Activated naive CD8-positive, alpha-beta T cell treated with anti-CD3 and anti-CD28 coated beads for 36 hours (primary cell): Measurements from ENCODE around the gene KLHL22. TPM values are rescaled to one million over a fixed set of nuclear protein-coding genes. Genes with fewer than 3 reads are reported as not detected.

Source experiments
- DNase-seq: peaks from one replicate; pipeline ENCODE4 v3.0.0; 2021
- H3K27ac Mint-ChIP-seq: one replicate; pipeline ENCODE4 v1.8.0; 2022; ENCODE audit warnings: mild to moderate bottlenecking, moderate library complexity, mixed read lengths
- H3K27me3 Mint-ChIP-seq: one replicate; pipeline ENCODE4 v1.8.0; 2022; ENCODE audit warnings: mild to moderate bottlenecking, mixed read lengths
- H3K36me3 Mint-ChIP-seq: one replicate; pipeline ENCODE4 v1.8.0; 2021; ENCODE audit warnings: mild to moderate bottlenecking, mixed read lengths
- H3K4me1 Mint-ChIP-seq: one replicate; pipeline ENCODE4 v1.8.0; 2021; ENCODE audit warnings: mixed read lengths
- H3K4me3 Mint-ChIP-seq: one replicate; pipeline ENCODE4 v1.8.0; 2022; ENCODE audit warnings: mild to moderate bottlenecking, moderate library complexity, mixed read lengths
- H3K9me3 Mint-ChIP-seq: one replicate; pipeline ENCODE4 v1.8.0; 2022; ENCODE audit warnings: mixed read lengths
- total RNA-seq, 2 experiments: library from RNA; stranded (reverse); gene quantifications; one replicate each; pipeline ENCODE4 v1.2.3, GENCODE V29; 2021

KLHL22 gene
- total RNA-seq, 2 experiments from 2014 or later: 11.2 to 12.3 TPM

- no peak for DNase-seq
- Mint-ChIP-seq H3K36me3 (no peaks in the 10 kb centered on the region), H3K4me1 (peaks cover 8% of the 10 kb centered on the region), H3K9me3 (no peaks in the 10 kb centered on the region), H3K27ac (no peak overlapping the region), H3K27me3 (peaks cover 22% of the 10 kb centered on the region), H3K4me3 (no peak overlapping the region)
Measured at GRCh38 chr22:20440637-20441591, 54.7 kb downstream of the KLHL22 start.

- H3K27ac Mint-ChIP-seq: no peak overlapping the region
- no peak overlapping the region for H3K4me3 Mint-ChIP-seq
- no peaks in the 10 kb centered on the region for H3K36me3 Mint-ChIP-seq
- H3K4me1 Mint-ChIP-seq: peaks cover 8% of the 10 kb centered on the region
- H3K9me3 Mint-ChIP-seq: no peaks in the 10 kb centered on the region
- DNase-seq: no peak
- H3K27me3 Mint-ChIP-seq: peaks cover 31% of the 10 kb centered on the region
Measured at GRCh38 chr22:20439928-20440575, 55.5 kb downstream of the KLHL22 start.

GRCh38 chr22:20439556-20439927, 56.1 kb downstream of the KLHL22 start:
- peak overlapping the region; percentile 7 for H3K27ac Mint-ChIP-seq
- no peaks in the 10 kb centered on the region for H3K36me3 Mint-ChIP-seq
- peaks cover 8% of the 10 kb centered on the region for H3K4me1 Mint-ChIP-seq
- no peaks in the 10 kb centered on the region for H3K9me3 Mint-ChIP-seq
- no peak for DNase-seq
- H3K4me3 Mint-ChIP-seq: no peak overlapping the region
- H3K27me3 Mint-ChIP-seq: peaks cover 36% of the 10 kb centered on the region

GRCh38 chr22:20438678-20439492, 56.7 kb downstream of the KLHL22 start:
- Mint-ChIP-seq H3K4me3 (no peak overlapping the region), H3K27me3 (peaks cover 42% of the 10 kb centered on the region), H3K4me1 (peaks cover 8% of the 10 kb centered on the region), H3K36me3 (no peaks in the 10 kb centered on the region), H3K27ac (no peak overlapping the region), H3K9me3 (no peaks in the 10 kb centered on the region)
- DNase-seq: no peak

- Mint-ChIP-seq H3K27me3 (peaks cover 42% of the 10 kb centered on the region), H3K36me3 (no peaks in the 10 kb centered on the region), H3K4me3 (no peak overlapping the region), H3K4me1 (peaks cover 8% of the 10 kb centered on the region), H3K9me3 (no peaks in the 10 kb centered on the region), H3K27ac (no peak overlapping the region)
- no peak for DNase-seq
Measured at GRCh38 chr22:20438427-20438677, 57.2 kb downstream of the KLHL22 start.

GRCh38 chr22:20437613-20438426, 57.8 kb downstream of the KLHL22 start, which contains the start of gene SCARF2:
Gene SCARF2 (minus strand): TSS chr22:20437825. CDS start chr22:20437754, 71 bp downstream.
- no peaks in the 10 kb centered on the region for H3K9me3 Mint-ChIP-seq
- H3K36me3 Mint-ChIP-seq: no peaks in the 10 kb centered on the region
- peaks cover 46% of the 10 kb centered on the region for H3K27me3 Mint-ChIP-seq
- peak within 1 kb of the TSS; percentile 70 for H3K4me3 Mint-ChIP-seq
- no peak within 1 kb of the TSS for H3K27ac Mint-ChIP-seq
- no peak for DNase-seq
- peaks cover 8% of the 10 kb centered on the region for H3K4me1 Mint-ChIP-seq

- peaks cover 8% of the 10 kb centered on the region for H3K4me1 Mint-ChIP-seq
- DNase-seq: no peak
- H3K36me3 Mint-ChIP-seq: no peaks in the 10 kb centered on the region
- no peak overlapping the region for H3K27ac Mint-ChIP-seq
- peaks cover 55% of the 10 kb centered on the region for H3K27me3 Mint-ChIP-seq
- no peaks in the 10 kb centered on the region for H3K9me3 Mint-ChIP-seq
- H3K4me3 Mint-ChIP-seq: peak overlapping the region; percentile 70
Measured at GRCh38 chr22:20436768-20437612, 58.6 kb downstream of the KLHL22 start.

- Mint-ChIP-seq H3K4me1 (peaks cover 9% of the 10 kb centered on the region), H3K27ac (no peak overlapping the region), H3K27me3 (peaks cover 61% of the 10 kb centered on the region), H3K36me3 (no peaks in the 10 kb centered on the region), H3K4me3 (peak overlapping the region; percentile 19), H3K9me3 (no peaks in the 10 kb centered on the region)
- DNase-seq: no peak
Measured at GRCh38 chr22:20436307-20436767, 59.3 kb downstream of the KLHL22 start.

- H3K27me3 Mint-ChIP-seq: peaks cover 64% of the 10 kb centered on the region
- peaks cover 12% of the 10 kb centered on the region for H3K4me1 Mint-ChIP-seq
- H3K4me3 Mint-ChIP-seq: peak overlapping the region; percentile 19
- no peaks in the 10 kb centered on the region for H3K36me3 Mint-ChIP-seq
- no peak overlapping the region for H3K27ac Mint-ChIP-seq
- no peaks in the 10 kb centered on the region for H3K9me3 Mint-ChIP-seq
- DNase-seq: no peak
Measured at GRCh38 chr22:20435436-20436306, 59.9 kb downstream of the KLHL22 start.

- H3K27me3 Mint-ChIP-seq: peaks cover 73% of the 10 kb centered on the region
- no peak for DNase-seq
- H3K27ac Mint-ChIP-seq: no peak overlapping the region
Measured at GRCh38 chr22:20434773-20435172, 60.8 kb downstream of the KLHL22 start.

GRCh38 chr22:20434264-20434751, 61.3 kb downstream of the KLHL22 start:
- Mint-ChIP-seq H3K4me3 (no peak overlapping the region), H3K36me3 (no peaks in the 10 kb centered on the region)

More at GRCh38 chr22:20434773-20435172, 60.8 kb downstream of the KLHL22 start:
- peaks cover 13% of the 10 kb centered on the region for H3K4me1 Mint-ChIP-seq
- no peaks in the 10 kb centered on the region for H3K9me3 Mint-ChIP-seq
- H3K4me3 Mint-ChIP-seq: no peak overlapping the region
- no peaks in the 10 kb centered on the region for H3K36me3 Mint-ChIP-seq

GRCh38 chr22:20433686-20434241, 61.8 kb downstream of the KLHL22 start:
- no peaks in the 10 kb centered on the region for H3K36me3 Mint-ChIP-seq
- no peak for DNase-seq
- no peak overlapping the region for H3K27ac Mint-ChIP-seq
- no peaks in the 10 kb centered on the region for H3K9me3 Mint-ChIP-seq
- H3K4me3 Mint-ChIP-seq: no peak overlapping the region
- H3K27me3 Mint-ChIP-seq: peaks cover 72% of the 10 kb centered on the region
- peaks cover 16% of the 10 kb centered on the region for H3K4me1 Mint-ChIP-seq

More at GRCh38 chr22:20434264-20434751, 61.3 kb downstream of the KLHL22 start:
- no peak for DNase-seq
- Mint-ChIP-seq H3K27me3 (peaks cover 69% of the 10 kb centered on the region), H3K4me1 (peaks cover 13% of the 10 kb centered on the region), H3K27ac (no peak overlapping the region), H3K9me3 (no peaks in the 10 kb centered on the region)
